Germinal center (tissue), 1 donor: ENCODE measurements around the gene TACC3.

Experiments used
- DNase-seq: peaks from one replicate; pipeline ENCODE4 v3.0.0; 2012; ENCODE audit warnings: mixed read lengths, low spot score

The TACC3 gene

GRCh38 chr4:1776521-1777161 is 55.3 kb downstream of the TACC3 start:
- no peak for DNase-seq

- no peak for DNase-seq
Observed at GRCh38 chr4:1777822-1778641, 56.7 kb downstream of the TACC3 start.

- no peak for DNase-seq
Observed at GRCh38 chr4:1778642-1779392, 57.5 kb downstream of the TACC3 start.

- DNase-seq = no peak
Observed at GRCh38 chr4:1779588-1780382, 58.5 kb downstream of the TACC3 start.

- no peak for DNase-seq
Observed at GRCh38 chr4:1780435-1780834, 59.1 kb downstream of the TACC3 start.

GRCh38 chr4:1783015-1783414 is 61.7 kb downstream of the TACC3 start:
- no peak for DNase-seq

GRCh38 chr4:1783970-1784369 is 62.6 kb downstream of the TACC3 start:
- no peak for DNase-seq

- no peak for DNase-seq
Observed at GRCh38 chr4:1784395-1784788, 63.1 kb downstream of the TACC3 start.

GRCh38 chr4:1784789-1785591 is 63.7 kb downstream of the TACC3 start:
- no peak for DNase-seq

GRCh38 chr4:1785592-1785991 is 64.3 kb downstream of the TACC3 start:
- no peak for DNase-seq

- no peak for DNase-seq
Observed at GRCh38 chr4:1786544-1787362, 65.4 kb downstream of the TACC3 start.

GRCh38 chr4:1787411-1788077 is 66.2 kb downstream of the TACC3 start:
- no peak for DNase-seq

GRCh38 chr4:1788254-1788973 is 67.1 kb downstream of the TACC3 start:
- no peak for DNase-seq

GRCh38 chr4:1789552-1789951 is 68.2 kb downstream of the TACC3 start:
- no peak for DNase-seq

- no peak for DNase-seq
Observed at GRCh38 chr4:1790005-1790404, 68.7 kb downstream of the TACC3 start.

GRCh38 chr4:1792158-1792831 is 71.0 kb downstream of the TACC3 start:
- no peak for DNase-seq

GRCh38 chr4:1792832-1793495 is 71.6 kb downstream of the TACC3 start, which contains the start of gene FGFR3:
Gene FGFR3, plus strand, starts transcription at chr4:1793293. Its CDS starts 642 bp downstream, at chr4:1793935.
- peak; percentile 92 for DNase-seq

- no peak for DNase-seq
Observed at GRCh38 chr4:1793496-1793840, 72.1 kb downstream of the TACC3 start.
